Upper lobe of left lung (tissue), 6 donors: Measurements from ENCODE around the gene CCM2. TPM values are rescaled to one million over a fixed set of nuclear protein-coding genes. Genes with fewer than 3 reads are reported as not detected.

Experiments used
- ATAC-seq, 2 donors: fragments of 200-7000 bp; cut with Tn5 transposase; one replicate each; pipeline ENCODE4 v1.9.1; 2022; ENCODE audit warnings: mild to moderate bottlenecking in 2 of 2, moderate library complexity in 2 of 2; ENCODE audit not compliant: low FRiP score in 2 of 2
- DNase-seq, 2 donors: peaks; one replicate each; pipeline ENCODE4 v3.0.0-alpha.2; 2019 to 2020
- H3K27ac ChIP-seq, 4 donors: fragments of 200-600 bp; sonication (generic); one replicate each; pipeline ENCODE4 v1.5.1; 2016 to 2019
- H3K27me3 ChIP-seq, 4 donors: fragments of 200-600 bp; sonication (generic); one replicate each; pipeline ENCODE4 v1.5.1; 2017 to 2019
- H3K36me3 ChIP-seq, 4 donors: fragments of 200-600 bp; sonication (generic); one replicate each; pipeline ENCODE4 v1.5.1; 2016 to 2019
- H3K4me1 ChIP-seq, 4 donors: fragments of 200-600 bp; sonication (generic); one replicate each; pipeline ENCODE4 v1.5.1; 2018 to 2019
- H3K4me3 ChIP-seq, 4 donors: fragments of 200-600 bp; sonication (generic); one replicate each; pipeline ENCODE4 v1.5.1; 2017 to 2019; ENCODE audit warnings: mild to moderate bottlenecking in 2 of 4, moderate library complexity in 1 of 4
- H3K9me3 ChIP-seq, 4 donors: fragments of 200-600 bp; sonication (generic); one replicate each; pipeline ENCODE4 v1.5.1; 2018 to 2019
- EP300 ChIP-seq, 4 donors: sonication (generic); formaldehyde crosslinking; IDR thresholded peaks; one replicate each; pipeline ENCODE4 v1.5.1; 2017; ENCODE audit warnings: antibody characterized with exemption in 4 of 4, control low read depth in 2 of 4
- POLR2A ChIP-seq, 4 donors: fragments of 450-650 bp; IDR thresholded peaks; one replicate each; pipeline ENCODE4 v1.5.1; 2016 to 2017; ENCODE audit warnings: antibody characterized with exemption in 4 of 4, mild to moderate bottlenecking in 2 of 4
- POLR2AphosphoS5 ChIP-seq, 2 donors: sonication (generic); formaldehyde crosslinking; IDR thresholded peaks; one replicate each; pipeline ENCODE4 v1.5.1; 2017; ENCODE audit warnings: antibody characterized with exemption in 2 of 2
- WGBS, 2 donors: methylation state at CpG; one replicate each; pipeline ENCODE4 v1.1.5; 2017 to 2018; 5-methylcytosine and 5-hydroxymethylcytosine counted together
- total RNA-seq, 6 donors: library from RNA; depleted of rRNA in 4 of 6; stranded (reverse); fragments of >200 nt in 4 of 6; gene quantifications; one replicate each; pipeline versions ENCODE4 v1.1.0 to v1.2.1, GENCODE V29; 2016 to 2021
- TF ChIP-seq, protein P1 (sequence below), 6 experiments: fragments of 450-650 bp in 4 of 6; fragments of 200-600 bp in 2 of 6; sonication (generic) in 2 of 6; IDR thresholded peaks; one replicate each; pipeline ENCODE4 v1.5.1; 2016 to 2019; ENCODE audit warnings: antibody characterized with exemption in 6 of 6
- donor health status: DM: no; HTN: no; CAD: no; lungs with moderate emphysema.
- donor health status: DM: no; HTN: yes; CAD: no; lungs with severe emphysema.

Gene CCM2
- total RNA-seq, 6 donors from 2014 or later, result 30.9 to 63.9 (median 46.8) TPM

DNA sequence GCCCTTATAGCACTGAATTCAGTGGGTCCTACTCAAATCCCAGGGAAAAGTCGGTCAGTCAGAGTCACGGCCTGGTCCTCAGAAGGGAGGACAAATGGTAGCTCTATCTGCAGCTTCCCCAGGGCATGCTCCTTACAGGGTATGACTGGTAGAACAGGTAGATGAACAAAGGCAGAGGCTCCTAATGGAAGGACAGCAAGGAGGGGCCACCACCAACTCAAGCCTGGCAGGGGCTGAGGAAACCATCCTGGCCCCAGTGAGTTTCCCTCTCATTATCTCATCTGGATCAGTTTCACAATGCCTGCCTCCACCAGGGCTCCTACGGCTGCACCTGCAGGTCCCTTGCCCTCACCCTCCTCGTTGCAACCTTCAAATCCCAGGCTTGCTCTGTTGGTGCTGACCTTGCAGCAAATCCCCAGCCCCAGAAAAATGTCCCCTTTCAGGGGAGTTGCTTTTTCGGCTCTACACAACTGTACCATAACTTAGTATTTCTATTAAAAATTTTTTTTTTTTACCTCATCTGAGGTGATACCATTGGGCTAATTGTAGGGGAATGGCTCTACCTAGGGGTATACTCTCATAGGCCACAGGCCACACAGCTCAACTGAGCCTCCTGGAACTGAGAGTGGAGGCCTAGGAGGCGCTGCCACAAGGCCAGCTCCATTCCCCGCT lies 18.8 kb upstream of the CCM2 start:
- Histone ChIP-seq H3K4me3 (no peak overlapping the region), H3K27ac (peak overlapping the region; percentile 81 to 86 (median 82)), H3K27me3 (no peaks in the 10 kb centered on the region), H3K9me3 (no peaks in the 10 kb centered on the region), H3K36me3 (peaks cover 8 to 51% (median 32%) of the 10 kb centered on the region in 4 donors), H3K4me1 (peaks cover 33 to 72% (median 69%) of the 10 kb centered on the region in 4 donors)
- TF ChIP-seq, protein P1, sequence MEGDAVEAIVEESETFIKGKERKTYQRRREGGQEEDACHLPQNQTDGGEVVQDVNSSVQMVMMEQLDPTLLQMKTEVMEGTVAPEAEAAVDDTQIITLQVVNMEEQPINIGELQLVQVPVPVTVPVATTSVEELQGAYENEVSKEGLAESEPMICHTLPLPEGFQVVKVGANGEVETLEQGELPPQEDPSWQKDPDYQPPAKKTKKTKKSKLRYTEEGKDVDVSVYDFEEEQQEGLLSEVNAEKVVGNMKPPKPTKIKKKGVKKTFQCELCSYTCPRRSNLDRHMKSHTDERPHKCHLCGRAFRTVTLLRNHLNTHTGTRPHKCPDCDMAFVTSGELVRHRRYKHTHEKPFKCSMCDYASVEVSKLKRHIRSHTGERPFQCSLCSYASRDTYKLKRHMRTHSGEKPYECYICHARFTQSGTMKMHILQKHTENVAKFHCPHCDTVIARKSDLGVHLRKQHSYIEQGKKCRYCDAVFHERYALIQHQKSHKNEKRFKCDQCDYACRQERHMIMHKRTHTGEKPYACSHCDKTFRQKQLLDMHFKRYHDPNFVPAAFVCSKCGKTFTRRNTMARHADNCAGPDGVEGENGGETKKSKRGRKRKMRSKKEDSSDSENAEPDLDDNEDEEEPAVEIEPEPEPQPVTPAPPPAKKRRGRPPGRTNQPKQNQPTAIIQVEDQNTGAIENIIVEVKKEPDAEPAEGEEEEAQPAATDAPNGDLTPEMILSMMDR (IDR thresholded peaks at IDR 0.05), result no peak
- TF ChIP-seq POLR2A (IDR thresholded peaks at IDR 0.05) (no peak), EP300 (IDR thresholded peaks at IDR 0.05) (no peak), POLR2AphosphoS5 (IDR thresholded peaks at IDR 0.05) (no peak)
- WGBS, 2 donors, result 69 to 81% methylated on average over 7 of the region's 7 CpGs
- DNase-seq (no peak), ATAC-seq (no peak)

DNA sequence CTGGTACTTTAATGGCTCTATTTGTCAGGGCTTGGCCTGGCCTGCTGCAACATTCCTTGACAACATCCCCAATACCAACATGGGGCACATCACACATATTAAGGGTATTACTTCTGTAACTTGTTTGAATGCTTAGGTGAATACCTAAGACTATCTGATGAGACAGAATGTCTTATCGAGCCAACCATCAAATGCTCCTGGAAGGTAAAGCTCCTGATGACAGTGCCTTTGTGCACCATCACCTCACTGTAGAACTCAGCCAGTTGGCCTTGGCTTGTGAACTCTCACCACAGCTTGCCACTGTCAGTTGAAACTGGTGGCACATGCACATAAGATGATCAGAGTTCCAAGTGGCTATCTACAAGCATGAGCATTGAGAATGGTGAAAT lies 17.5 kb upstream of the CCM2 start:
- Histone ChIP-seq H3K27me3 (no peaks in the 10 kb centered on the region), H3K36me3 (peaks cover 8 to 47% (median 32%) of the 10 kb centered on the region in 4 donors), H3K27ac (no peak overlapping the region), H3K4me3 (no peak overlapping the region), H3K4me1 (peaks cover 33 to 68% (median 65%) of the 10 kb centered on the region in 4 donors), H3K9me3 (no peaks in the 10 kb centered on the region)
- WGBS, 2 donors, result 89 to 100% methylated on average over 1 of the region's 1 CpG
- DNase-seq (no peak), ATAC-seq (no peak)
- no peak for TF ChIP-seq POLR2AphosphoS5 (IDR thresholded peaks at IDR 0.05)
- TF ChIP-seq, protein P1 (IDR thresholded peaks at IDR 0.05), result no peak
- no peak for TF ChIP-seq POLR2A (IDR thresholded peaks at IDR 0.05)
- no peak for TF ChIP-seq EP300 (IDR thresholded peaks at IDR 0.05)

DNA sequence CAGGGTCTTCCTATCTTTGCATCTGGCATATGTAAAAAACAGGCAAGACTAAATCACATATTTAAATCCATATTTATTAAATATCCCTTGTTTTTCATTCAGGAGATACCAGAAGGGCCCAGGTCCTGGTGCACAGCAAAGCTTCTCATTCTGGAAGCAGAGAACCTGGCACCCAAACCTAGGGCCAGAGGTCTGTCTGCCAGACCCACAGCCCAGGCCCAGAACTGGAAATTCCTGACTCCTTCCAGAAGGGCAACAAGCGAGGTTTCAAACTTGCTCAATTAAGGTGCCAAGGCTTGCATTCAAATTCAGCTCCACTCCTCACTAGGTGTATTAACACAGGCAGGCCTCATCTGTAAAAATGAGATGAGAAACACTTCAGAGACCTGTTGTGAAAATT lies 17.0 kb upstream of the CCM2 start:
- Histone ChIP-seq H3K9me3 (no peaks in the 10 kb centered on the region), H3K4me1 (peaks cover 33 to 67% (median 64%) of the 10 kb centered on the region in 4 donors), H3K4me3 (no peak overlapping the region), H3K27ac (no peak overlapping the region), H3K27me3 (no peaks in the 10 kb centered on the region), H3K36me3 (peaks cover 8 to 47% (median 32%) of the 10 kb centered on the region in 4 donors)
- no peak for TF ChIP-seq POLR2AphosphoS5 (IDR thresholded peaks at IDR 0.05)
- 85 to 100% methylated on average over 1 of the region's 1 CpG for WGBS, 2 donors
- ATAC-seq (no peak), DNase-seq (no peak)

DNA sequence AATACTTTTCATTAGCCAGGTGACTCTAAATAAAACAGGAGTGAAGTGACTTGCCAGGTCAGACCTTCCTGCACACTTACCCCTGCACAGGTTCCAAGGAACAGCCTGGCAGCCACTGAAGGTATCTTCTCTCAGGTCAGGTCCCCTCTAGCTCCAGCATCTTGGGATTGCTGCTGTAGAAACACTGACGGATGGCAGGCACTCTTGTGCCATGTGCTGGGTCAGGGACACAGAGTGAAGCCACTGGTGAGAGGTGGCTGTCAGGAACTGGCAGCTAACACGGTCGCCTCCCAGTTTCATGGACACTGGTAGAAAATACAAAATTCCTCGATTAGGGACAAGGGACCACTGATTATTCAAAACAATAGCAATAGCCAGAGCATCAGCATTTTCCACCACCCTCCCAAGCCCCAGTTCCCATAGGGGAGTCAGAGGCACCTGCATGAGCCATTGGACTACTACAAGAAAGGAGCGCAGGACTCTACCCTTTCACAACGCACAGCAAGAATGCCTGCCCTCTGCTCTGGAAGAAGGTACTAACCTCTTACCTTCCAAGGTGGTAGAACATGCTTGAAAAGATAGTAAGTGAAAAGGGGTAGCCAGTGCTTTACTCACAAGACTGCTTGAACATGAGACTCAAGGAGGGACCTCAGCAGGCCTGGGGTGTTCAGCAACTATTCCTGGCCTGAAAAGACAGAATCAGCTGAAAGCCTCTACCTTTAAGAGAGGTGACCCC lies 16.1 kb upstream of the CCM2 start:
- Histone ChIP-seq H3K27me3 (no peaks in the 10 kb centered on the region), H3K4me3 (peak overlapping the region in 1 of 4 donors; percentile 63), H3K9me3 (no peaks in the 10 kb centered on the region), H3K27ac (peak overlapping the region in 1 of 4 donors; percentile 1), H3K4me1 (peaks cover 31 to 59% (median 55%) of the 10 kb centered on the region in 4 donors), H3K36me3 (peaks cover 8 to 42% (median 32%) of the 10 kb centered on the region in 4 donors)
- no peak for DNase-seq
- 84 to 87% methylated on average over 5 to 6 of the region's 6 CpGs for WGBS, 2 donors
- TF ChIP-seq POLR2AphosphoS5 (IDR thresholded peaks at IDR 0.05), result no peak
- no peak for TF ChIP-seq POLR2A (IDR thresholded peaks at IDR 0.05)
- no peak for TF ChIP-seq EP300 (IDR thresholded peaks at IDR 0.05)
- TF ChIP-seq, protein P1 (IDR thresholded peaks at IDR 0.05), result no peak
- no peak for ATAC-seq

DNA sequence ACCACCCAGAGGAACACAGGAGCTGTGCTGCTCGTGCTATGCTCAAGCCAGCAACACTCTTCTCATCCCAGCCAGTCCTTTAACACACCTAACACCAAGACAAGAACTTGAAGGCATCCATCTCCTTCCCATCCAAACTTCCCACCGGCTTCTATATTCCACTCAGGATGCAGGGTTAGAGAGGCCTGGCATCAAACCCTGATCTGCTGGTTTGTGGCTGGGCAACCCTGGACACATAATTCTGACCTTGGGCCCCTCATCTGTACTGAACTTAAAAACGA lies 15.6 kb upstream of the CCM2 start:
- H3K4me3 ChIP-seq, result peak overlapping the region in 1 of 4 donors; percentile 63
- no peak for ATAC-seq
- TF ChIP-seq POLR2AphosphoS5 (IDR thresholded peaks at IDR 0.05) (no peak), EP300 (IDR thresholded peaks at IDR 0.05) (no peak), POLR2A (IDR thresholded peaks at IDR 0.05) (no peak)
- TF ChIP-seq, protein P1 (IDR thresholded peaks at IDR 0.05), result no peak
- no peaks in the 10 kb centered on the region for H3K9me3 ChIP-seq
- 61 to 72% methylated on average over 3 of the region's 3 CpGs for WGBS, 2 donors
- no peak for DNase-seq
- peak overlapping the region in 1 of 4 donors; percentile 1 for H3K27ac ChIP-seq
- H3K36me3 ChIP-seq, result peaks cover 8 to 42% (median 32%) of the 10 kb centered on the region in 4 donors
- no peaks in the 10 kb centered on the region for H3K27me3 ChIP-seq
- H3K4me1 ChIP-seq, result peaks cover 26 to 54% (median 51%) of the 10 kb centered on the region in 4 donors
